GM12873 (cell line): Measurements from ENCODE around the gene SOX13.

Experiments used
- CTCF ChIP-seq: IDR thresholded peaks from 2 replicates; pipeline ENCODE4 v1.5.1; 2012; ENCODE audit warnings: low read depth, mild to moderate bottlenecking, moderate library complexity, low read length, control low read depth; ENCODE audit not compliant: insufficient read depth; ENCODE audit errors: missing control alignments

Gene SOX13

GRCh38 chr1:204081164-204081790 lies 8.4 kb downstream of the SOX13 start:
- no peak for TF ChIP-seq CTCF

- no peak for TF ChIP-seq CTCF
Measured at GRCh38 chr1:204081791-204082513, 9.0 kb downstream of the SOX13 start.

GRCh38 chr1:204083491-204083890 lies 10.6 kb downstream of the SOX13 start:
- TF ChIP-seq CTCF, result no peak

GRCh38 chr1:204084247-204084772 lies 11.4 kb downstream of the SOX13 start:
- no peak for TF ChIP-seq CTCF

GRCh38 chr1:204085876-204086275 lies 13.0 kb downstream of the SOX13 start:
- no peak for TF ChIP-seq CTCF

- no peak for TF ChIP-seq CTCF
Measured at GRCh38 chr1:204087181-204087892, 14.4 kb downstream of the SOX13 start.

GRCh38 chr1:204087893-204088528 lies 15.1 kb downstream of the SOX13 start:
- TF ChIP-seq CTCF, result no peak
